CD14-positive monocyte (primary cell): Measurements from ENCODE around the gene HNRNPM. TPM values are rescaled to one million over a fixed set of nuclear protein-coding genes. Genes with fewer than 3 reads are reported as not detected.

Source experiments
- DNase-seq, 3 donors: peaks; one replicate each; pipeline ENCODE4 v3.0.0-alpha.2; 2011 to 2022
- H2AFZ ChIP-seq: 2 replicates; pipeline ENCODE4 v1.6.0; 2012; ENCODE audit warnings: mild to moderate bottlenecking, low read depth, low read length, inconsistent platforms; ENCODE audit not compliant: insufficient read depth, poor library complexity, severe bottlenecking
- H3K27ac ChIP-seq, 2 donors: 1 replicate in 1 of 2; 2 replicates in 1 of 2; pipeline ENCODE4 v1.5.1; 2012 to 2013; ENCODE audit warnings: low read length in 2 of 2, control low read depth in 1 of 2, inconsistent platforms in 1 of 2, low read depth in 1 of 2, mild to moderate bottlenecking in 1 of 2
- H3K27me3 ChIP-seq, 2 donors: one replicate each; pipeline versions ENCODE4 v1.6.0 to v1.6.1; 2011 to 2013; ENCODE audit warnings: low read length in 2 of 2; ENCODE audit not compliant: control insufficient read depth in 2 of 2, insufficient read depth in 2 of 2
- H3K36me3 ChIP-seq, 2 donors: replicated peaks in 1 of 2; 1 replicate in 1 of 2; 2 replicates in 1 of 2; pipeline versions ENCODE4 v1.5.1 to v1.6.1; 2012 to 2013; ENCODE audit warnings: low read length in 2 of 2, control low read depth in 1 of 2, inconsistent platforms in 1 of 2, mild to moderate bottlenecking in 1 of 2; ENCODE audit not compliant: insufficient read depth in 2 of 2, control insufficient read depth in 1 of 2
- H3K4me1 ChIP-seq, 2 donors: 1 replicate in 1 of 2; 2 replicates in 1 of 2; pipeline versions ENCODE4 v1.5.1 to v1.6.1; 2012 to 2013; ENCODE audit warnings: low read length in 2 of 2, control low read depth in 1 of 2, inconsistent platforms in 1 of 2, mild to moderate bottlenecking in 1 of 2, moderate library complexity in 1 of 2; ENCODE audit not compliant: insufficient read depth in 2 of 2, control insufficient read depth in 1 of 2
- H3K4me2 ChIP-seq: replicated peaks from 2 replicates; pipeline ENCODE3; 2012; ENCODE audit warnings: low read length, moderate library complexity, mild to moderate bottlenecking; ENCODE audit not compliant: poor library complexity, severe bottlenecking; ENCODE audit errors: extremely low read depth
- H3K4me3 ChIP-seq, 3 experiments: fragments of 200-600 bp in 1 of 3; sonication (generic) in 1 of 3; replicated peaks in 1 of 3; 1 replicate in 2 of 3; 2 replicates in 1 of 3; pipeline ENCODE4 v1.5.1; 2011 to 2013; ENCODE audit warnings: low read length in 3 of 3, mild to moderate bottlenecking in 3 of 3, control low read depth in 2 of 3, low read depth in 2 of 3, inconsistent platforms in 1 of 3, moderate library complexity in 1 of 3
- H3K79me2 ChIP-seq: 2 replicates; pipeline ENCODE4 v1.6.0; 2012; ENCODE audit warnings: mild to moderate bottlenecking, control low read depth, inconsistent platforms, low read length, moderate library complexity; ENCODE audit not compliant: insufficient read depth
- H3K9ac ChIP-seq: 2 replicates; pipeline ENCODE4 v1.6.0; 2017; ENCODE audit warnings: low read length, mild to moderate bottlenecking; ENCODE audit not compliant: insufficient read depth, poor library complexity, severe bottlenecking
- H3K9me3 ChIP-seq, 2 donors: replicated peaks in 1 of 2; 1 replicate in 1 of 2; 2 replicates in 1 of 2; pipeline versions ENCODE4 v1.5.1 to v1.6.1; 2012 to 2013; ENCODE audit warnings: low read length in 2 of 2, control low read depth in 1 of 2; ENCODE audit not compliant: control insufficient read depth in 1 of 2, insufficient read depth in 1 of 2
- H4K20me1 ChIP-seq: 2 replicates; pipeline ENCODE4 v1.6.0; 2012; ENCODE audit warnings: mild to moderate bottlenecking, low read length, control low read depth, moderate library complexity; ENCODE audit not compliant: insufficient read depth
- H3K27ac Mint-ChIP-seq, 7 donors: one replicate each; pipeline ENCODE4 v1.8.0; 2020; ENCODE audit warnings: mild to moderate bottlenecking in 7 of 7, mixed read lengths in 7 of 7, moderate library complexity in 6 of 7, inconsistent platforms in 2 of 7
- H3K27me3 Mint-ChIP-seq, 3 donors: one replicate each; pipeline ENCODE4 v1.8.0; 2021 to 2022; ENCODE audit warnings: low read depth in 3 of 3, mild to moderate bottlenecking in 3 of 3, mixed read lengths in 3 of 3, moderate library complexity in 3 of 3, inconsistent platforms in 1 of 3
- H3K36me3 Mint-ChIP-seq, 2 donors: one replicate each; pipeline ENCODE4 v1.8.0; 2020; ENCODE audit warnings: mixed read lengths in 2 of 2, inconsistent platforms in 1 of 2, mild to moderate bottlenecking in 1 of 2
- H3K4me1 Mint-ChIP-seq: one replicate; pipeline ENCODE4 v1.8.0; 2020; ENCODE audit warnings: mild to moderate bottlenecking, mixed read lengths
- H3K4me3 Mint-ChIP-seq, 2 donors: one replicate each; pipeline ENCODE4 v1.8.0; 2020; ENCODE audit warnings: mild to moderate bottlenecking in 2 of 2, mixed read lengths in 2 of 2, moderate library complexity in 1 of 2
- H3K9me3 Mint-ChIP-seq, 7 donors: one replicate each; pipeline ENCODE4 v1.8.0; 2020 to 2022; ENCODE audit warnings: mixed read lengths in 7 of 7, mild to moderate bottlenecking in 6 of 7, moderate library complexity in 6 of 7, inconsistent platforms in 2 of 7
- WGBS: methylation state at CpG from one replicate; pipeline ENCODE4 v1.1.5; 2013; ENCODE audit warnings: missing lambda C conversion rate; ENCODE audit not compliant: insufficient coverage; 5-methylcytosine and 5-hydroxymethylcytosine counted together
- intact Hi-C, 2 donors: fragments of 100-400 bp; cut with micrococcal nuclease; formaldehyde crosslinking; loops; one replicate each; pipeline versions ENCODE4 v1.15.0 to v1.15.1; 2023
- polyA plus RNA-seq, 3 donors: library from polyadenylated mRNA; depleted of rRNA in 1 of 3; unstranded in 2 of 3; stranded (reverse) in 1 of 3; fragments of 300-500 nt in 2 of 3; fragments of >200 nt in 1 of 3; fragmentation: Illumina TruSeq in 2 of 3; gene quantifications; 1 replicate in 2 of 3; 2 replicates in 1 of 3; pipeline ENCODE4 v1.2.3, GENCODE V29; 2012 to 2021
- TF ChIP-seq, protein P1 (sequence below): fragments of 200-600 bp; IDR thresholded peaks from one replicate; pipeline ENCODE4 v1.8.0; 2022; ENCODE audit warnings: antibody characterized with exemption, mild to moderate bottlenecking

HNRNPM gene
- polyA plus RNA-seq, 3 donors, result 77.0 to 121 (median 116) TPM

GRCh38 chr19:8503510-8503909 lies 58.7 kb downstream of the HNRNPM start:
- Mint-ChIP-seq H3K4me1 (peaks cover 73% of the 10 kb centered on the region), H3K4me3 (peak overlapping the region; percentile 91 to 95), H3K36me3 (peaks cover 11 to 33% of the 10 kb centered on the region in 2 donors), H3K27ac (peak overlapping the region; percentile 95 to 98 (median 97)), H3K27me3 (peaks cover 0 to 3% (median 2%) of the 10 kb centered on the region in 3 donors), H3K9me3 (peaks cover 0 to 1% (median 0%) of the 10 kb centered on the region in 7 donors)
- peak; percentile 60 to 78 (median 75) for DNase-seq
- peaks cover 26% of the 10 kb centered on the region for H4K20me1 ChIP-seq
- intact Hi-C loops, result loop anchor here in 1 of 2 donors (10.0 kb wide), 1 partner anchor 59 kb away; the partner anchor contains the start of gene HNRNPM
- H3K9me3 ChIP-seq, result no peaks in the 10 kb centered on the region
- H3K36me3 ChIP-seq, result peaks cover 10 to 15% of the 10 kb centered on the region in 2 donors
- H3K27me3 ChIP-seq, result no peaks in the 10 kb centered on the region
- no peak overlapping the region for H3K9ac ChIP-seq
- H2AFZ ChIP-seq, result peak overlapping the region; percentile 41
- peak overlapping the region; percentile 78 to 83 for H3K27ac ChIP-seq
- H3K4me2 ChIP-seq, result peak overlapping the region; percentile 85
- WGBS, result 40% methylated on average over 2 of the region's 7 CpGs
- peak overlapping the region in 1 of 3 experiments; percentile 87 for H3K4me3 ChIP-seq
- TF ChIP-seq, protein P1, sequence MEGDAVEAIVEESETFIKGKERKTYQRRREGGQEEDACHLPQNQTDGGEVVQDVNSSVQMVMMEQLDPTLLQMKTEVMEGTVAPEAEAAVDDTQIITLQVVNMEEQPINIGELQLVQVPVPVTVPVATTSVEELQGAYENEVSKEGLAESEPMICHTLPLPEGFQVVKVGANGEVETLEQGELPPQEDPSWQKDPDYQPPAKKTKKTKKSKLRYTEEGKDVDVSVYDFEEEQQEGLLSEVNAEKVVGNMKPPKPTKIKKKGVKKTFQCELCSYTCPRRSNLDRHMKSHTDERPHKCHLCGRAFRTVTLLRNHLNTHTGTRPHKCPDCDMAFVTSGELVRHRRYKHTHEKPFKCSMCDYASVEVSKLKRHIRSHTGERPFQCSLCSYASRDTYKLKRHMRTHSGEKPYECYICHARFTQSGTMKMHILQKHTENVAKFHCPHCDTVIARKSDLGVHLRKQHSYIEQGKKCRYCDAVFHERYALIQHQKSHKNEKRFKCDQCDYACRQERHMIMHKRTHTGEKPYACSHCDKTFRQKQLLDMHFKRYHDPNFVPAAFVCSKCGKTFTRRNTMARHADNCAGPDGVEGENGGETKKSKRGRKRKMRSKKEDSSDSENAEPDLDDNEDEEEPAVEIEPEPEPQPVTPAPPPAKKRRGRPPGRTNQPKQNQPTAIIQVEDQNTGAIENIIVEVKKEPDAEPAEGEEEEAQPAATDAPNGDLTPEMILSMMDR, result no peak
- H3K79me2 ChIP-seq, result peaks cover 57% of the 10 kb centered on the region
- peaks cover 68 to 85% of the 10 kb centered on the region in 2 donors for H3K4me1 ChIP-seq

DNA sequence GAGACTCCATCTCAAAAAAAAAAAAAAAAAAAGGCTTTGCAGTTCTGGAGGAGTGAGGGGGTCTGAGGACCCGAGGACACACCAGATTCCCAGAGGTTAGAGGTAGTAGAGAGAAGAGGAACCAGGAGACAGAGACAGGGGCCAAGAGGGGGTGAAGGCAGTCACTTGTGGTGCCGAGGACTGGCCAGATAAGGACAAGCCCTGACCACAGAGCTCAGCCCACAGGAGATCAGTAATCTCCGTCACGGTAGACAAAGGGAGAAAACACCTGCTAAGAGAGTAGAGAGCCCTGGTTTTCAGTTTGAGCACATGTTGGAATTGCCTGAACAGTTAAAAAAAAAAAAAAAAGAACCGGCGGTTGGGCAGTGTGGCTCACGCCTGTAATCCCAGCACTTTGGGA lies 59.4 kb downstream of the HNRNPM start:
- no peak overlapping the region for H2AFZ ChIP-seq
- peaks cover 3 to 8% of the 10 kb centered on the region in 2 donors for H3K36me3 ChIP-seq
- peak; percentile 24 to 55 (median 49) for DNase-seq
- Mint-ChIP-seq H3K27me3 (peaks cover 0 to 3% (median 2%) of the 10 kb centered on the region in 3 donors), H3K9me3 (peaks cover 0 to 1% (median 0%) of the 10 kb centered on the region in 7 donors), H3K4me3 (peak overlapping the region; percentile 91 to 95), H3K4me1 (peaks cover 70% of the 10 kb centered on the region), H3K27ac (peak overlapping the region; percentile 95 to 98 (median 97)), H3K36me3 (peaks cover 4 to 27% of the 10 kb centered on the region in 2 donors)
- H3K9me3 ChIP-seq, result no peaks in the 10 kb centered on the region
- H3K27ac ChIP-seq, result peak overlapping the region; percentile 78 to 83
- peaks cover 20% of the 10 kb centered on the region for H4K20me1 ChIP-seq
- WGBS, result 3% methylated on average over 4 of the region's 7 CpGs
- TF ChIP-seq, protein P1, result no peak
- peak overlapping the region; percentile 8 for H3K9ac ChIP-seq
- peak overlapping the region in 1 of 3 experiments; percentile 87 for H3K4me3 ChIP-seq
- H3K79me2 ChIP-seq, result peaks cover 50% of the 10 kb centered on the region
- peak overlapping the region; percentile 85 for H3K4me2 ChIP-seq
- peaks cover 66 to 83% of the 10 kb centered on the region in 2 donors for H3K4me1 ChIP-seq
- H3K27me3 ChIP-seq, result no peaks in the 10 kb centered on the region
- intact Hi-C loops, result loop anchor here in 1 of 2 donors (10.0 kb wide), 1 partner anchor 59 kb away; the partner anchor contains the start of gene HNRNPM
